HEK293 (cell line): Measurements from ENCODE around the gene CSK.
A peak's percentile ranks its signal among the peaks of the same experiment; 100 is the strongest.

Experiments
- BCL11B ChIP-seq: fragments of 450-650 bp; formaldehyde crosslinking; IDR thresholded peaks from 2 replicates; pipeline ENCODE4 v1.5.1; 2016; ENCODE audit warnings: low read depth, missing biosample characterization, missing genetic modification characterization
- EGR2 ChIP-seq: fragments of 450-650 bp; formaldehyde crosslinking; IDR thresholded peaks from 2 replicates; pipeline ENCODE4 v1.5.1; 2016; ENCODE audit warnings: low read depth, missing biosample characterization, missing genetic modification characterization
- HIC1 ChIP-seq: fragments of 450-650 bp; formaldehyde crosslinking; IDR thresholded peaks from 2 replicates; pipeline ENCODE4 v1.5.1; 2016; ENCODE audit warnings: missing biosample characterization, missing genetic modification characterization
- KLF16 ChIP-seq: fragments of 450-650 bp; formaldehyde crosslinking; IDR thresholded peaks from 2 replicates; pipeline ENCODE4 v1.5.1; 2017; ENCODE audit warnings: missing biosample characterization, missing genetic modification characterization
- KLF7 ChIP-seq: fragments of 450-650 bp; formaldehyde crosslinking; IDR thresholded peaks from 2 replicates; pipeline ENCODE4 v1.5.1; 2016; ENCODE audit warnings: missing biosample characterization, missing genetic modification characterization, borderline replicate concordance
- PRDM10 ChIP-seq: fragments of 450-650 bp; formaldehyde crosslinking; IDR thresholded peaks from 2 replicates; pipeline ENCODE4 v1.5.1; 2016; ENCODE audit warnings: missing biosample characterization, missing genetic modification characterization
- TCF7L2 ChIP-seq: IDR thresholded peaks from 2 replicates; pipeline ENCODE4 v1.6.1; 2011; ENCODE audit warnings: low read depth, mild to moderate bottlenecking, inconsistent platforms, low read length, moderate library complexity, borderline replicate concordance
- ZBTB20 ChIP-seq: fragments of 450-650 bp; formaldehyde crosslinking; IDR thresholded peaks from 2 replicates; pipeline ENCODE4 v1.5.1; 2016; ENCODE audit warnings: missing biosample characterization, missing genetic modification characterization
- ZNF148 ChIP-seq: fragments of 450-650 bp; formaldehyde crosslinking; IDR thresholded peaks from 2 replicates; pipeline ENCODE4 v1.5.0; 2017; ENCODE audit warnings: missing biosample characterization, missing genetic modification characterization, borderline replicate concordance
- ZNF202 ChIP-seq: fragments of 450-650 bp; formaldehyde crosslinking; IDR thresholded peaks from 2 replicates; pipeline ENCODE4 v1.5.1; 2016; ENCODE audit warnings: missing biosample characterization, missing genetic modification characterization, borderline replicate concordance
- ZNF214 ChIP-seq: fragments of 450-650 bp; formaldehyde crosslinking; IDR thresholded peaks from 2 replicates; pipeline ENCODE4 v1.5.1; 2017; ENCODE audit warnings: missing biosample characterization, mild to moderate bottlenecking, missing genetic modification characterization, borderline replicate concordance
- ZNF274 ChIP-seq, 2 experiments: fragments of 200-500 bp in 1 of 2; fragments of 450-650 bp in 1 of 2; sonication (Bioruptor generic) in 1 of 2; formaldehyde crosslinking in 1 of 2; IDR thresholded peaks; 2 replicates each; pipeline versions ENCODE4 v1.5.1 to v1.6.1; 2014 to 2016; ENCODE audit warnings: borderline replicate concordance in 1 of 2, inconsistent platforms in 1 of 2, low read length in 1 of 2, missing biosample characterization in 1 of 2, missing genetic modification characterization in 1 of 2
- ZNF48 ChIP-seq: fragments of 450-650 bp; formaldehyde crosslinking; IDR thresholded peaks from 2 replicates; pipeline ENCODE4 v1.5.1; 2016; ENCODE audit warnings: missing biosample characterization, missing genetic modification characterization
- ZNF518A ChIP-seq: fragments of 450-650 bp; formaldehyde crosslinking; conservative IDR thresholded peaks from 2 replicates; pipeline ENCODE4 v1.5.1; 2016; ENCODE audit warnings: low read depth, missing biosample characterization, missing genetic modification characterization
- ZNF549 ChIP-seq: fragments of 450-650 bp; IDR thresholded peaks from 2 replicates; pipeline ENCODE4 v1.5.1; 2018; ENCODE audit warnings: missing biosample characterization, missing genetic modification characterization, mild to moderate bottlenecking, inconsistent platforms, moderate library complexity
- ZNF707 ChIP-seq: fragments of 450-650 bp; formaldehyde crosslinking; IDR thresholded peaks from 2 replicates; pipeline ENCODE4 v1.5.1; 2016; ENCODE audit warnings: missing biosample characterization, missing genetic modification characterization
- ZNF785 ChIP-seq: fragments of 450-650 bp; formaldehyde crosslinking; IDR thresholded peaks from 2 replicates; pipeline ENCODE4 v1.5.1; 2016; ENCODE audit warnings: missing biosample characterization, missing genetic modification characterization
- ZNF830 ChIP-seq: fragments of 450-650 bp; IDR thresholded peaks from 2 replicates; pipeline ENCODE4 v1.5.0; 2018; ENCODE audit warnings: missing biosample characterization, missing genetic modification characterization, low read depth, mild to moderate bottlenecking, moderate library complexity
- TF ChIP-seq, protein P1 (sequence below): fragments of 450-650 bp; formaldehyde crosslinking; optimal IDR thresholded peaks from 2 replicates; pipeline ENCODE3; 2016; ENCODE audit warnings: missing biosample characterization, mild to moderate bottlenecking, missing genetic modification characterization
- TF ChIP-seq, protein P2 (sequence below): fragments of 450-650 bp; formaldehyde crosslinking; IDR thresholded peaks from 2 replicates; pipeline ENCODE4 v1.5.1; 2016; ENCODE audit warnings: missing biosample characterization, missing genetic modification characterization

Gene CSK

DNA sequence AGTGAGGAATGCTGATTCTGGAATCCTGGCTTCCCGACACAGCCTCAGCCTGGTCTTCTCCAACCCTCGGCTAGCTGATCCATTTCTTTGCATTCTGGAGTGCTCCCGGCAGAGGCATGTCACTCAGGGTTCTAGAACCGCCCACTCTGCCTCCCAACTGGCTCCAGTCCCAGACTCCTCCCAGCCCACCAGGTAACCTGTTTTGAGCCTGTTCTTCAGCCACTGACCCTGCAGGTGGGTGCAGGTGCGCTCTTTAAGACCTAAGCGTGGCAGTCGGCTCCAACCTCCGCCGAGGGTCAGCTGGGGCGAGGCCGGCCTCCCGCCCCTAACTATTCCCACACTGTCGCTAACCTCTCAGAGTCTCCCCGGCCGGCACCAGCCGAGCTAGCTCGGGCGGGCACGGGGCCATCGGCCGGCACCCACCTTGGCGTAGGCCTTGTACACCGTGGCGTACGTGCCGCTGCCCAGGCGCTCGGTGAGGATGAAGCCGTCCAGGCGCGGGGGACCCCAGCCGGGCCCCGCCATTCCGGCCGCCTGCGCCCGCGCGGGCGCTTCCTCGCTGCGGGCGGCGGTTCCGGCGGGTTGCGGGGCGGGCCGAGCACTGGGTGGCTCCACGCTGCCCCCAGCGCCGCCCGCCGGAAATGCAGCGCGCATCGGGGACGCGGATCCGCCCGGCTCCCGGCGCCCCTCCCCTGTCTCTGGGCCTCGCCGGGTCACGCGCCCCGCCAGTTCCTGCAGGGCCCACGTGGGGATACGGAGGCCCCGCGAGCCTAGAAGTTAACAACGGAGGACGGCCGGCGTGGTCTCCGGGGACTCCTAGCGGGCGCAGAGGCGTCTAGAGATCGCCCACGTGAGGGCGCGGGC is 60.9 kb downstream of the CSK start, which contains the start of gene ULK3 (continued):
- TF ChIP-seq, protein P1, sequence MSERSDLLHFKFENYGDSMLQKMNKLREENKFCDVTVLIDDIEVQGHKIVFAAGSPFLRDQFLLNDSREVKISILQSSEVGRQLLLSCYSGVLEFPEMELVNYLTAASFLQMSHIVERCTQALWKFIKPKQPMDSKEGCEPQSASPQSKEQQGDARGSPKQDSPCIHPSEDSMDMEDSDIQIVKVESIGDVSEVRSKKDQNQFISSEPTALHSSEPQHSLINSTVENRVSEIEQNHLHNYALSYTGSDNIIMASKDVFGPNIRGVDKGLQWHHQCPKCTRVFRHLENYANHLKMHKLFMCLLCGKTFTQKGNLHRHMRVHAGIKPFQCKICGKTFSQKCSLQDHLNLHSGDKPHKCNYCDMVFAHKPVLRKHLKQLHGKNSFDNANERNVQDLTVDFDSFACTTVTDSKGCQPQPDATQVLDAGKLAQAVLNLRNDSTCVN (tag by site-specific recombination) = peak; percentile 99
- TF ChIP-seq ZNF214 (tag by site-specific recombination) = no peak
- no peak for TF ChIP-seq ZNF274 (IDR thresholded peaks at IDR 0.05; ENCODE audit: low read length)
- TF ChIP-seq ZNF274 (tag by site-specific recombination; IDR thresholded peaks at IDR 0.05; ENCODE audit: borderline replicate concordance) = no peak
- 0 out of 2 replicates have a peak, but pooled peaks have one; percentile 54 for TF ChIP-seq HIC1 (tag by site-specific recombination)
- no peak for TF ChIP-seq ZNF148 (tag by site-specific recombination)
- TF ChIP-seq ZBTB20 (tag by site-specific recombination) = peak; percentile 70
- peak; percentile 44; the same call in 1 of the 2 replicates for TF ChIP-seq KLF7 (tag by site-specific recombination)
- TF ChIP-seq ZNF549 = no peak
- no peak for TF ChIP-seq ZNF202
- TF ChIP-seq EGR2 (tag by site-specific recombination) = peak; percentile 98
- no peak for TF ChIP-seq ZNF518A (tag by site-specific recombination)
- TF ChIP-seq ZNF707 (tag by site-specific recombination) = no peak
- peak; percentile 66 for TF ChIP-seq KLF16 (tag by site-specific recombination)
- no peak for TF ChIP-seq TCF7L2
- TF ChIP-seq ZNF785 (tag by site-specific recombination) = 0 out of 2 replicates have a peak, but pooled peaks have one; percentile 24
- TF ChIP-seq PRDM10 (tag by site-specific recombination) = no peak; the same call in 1 of the 2 replicates
- TF ChIP-seq, protein P2, sequence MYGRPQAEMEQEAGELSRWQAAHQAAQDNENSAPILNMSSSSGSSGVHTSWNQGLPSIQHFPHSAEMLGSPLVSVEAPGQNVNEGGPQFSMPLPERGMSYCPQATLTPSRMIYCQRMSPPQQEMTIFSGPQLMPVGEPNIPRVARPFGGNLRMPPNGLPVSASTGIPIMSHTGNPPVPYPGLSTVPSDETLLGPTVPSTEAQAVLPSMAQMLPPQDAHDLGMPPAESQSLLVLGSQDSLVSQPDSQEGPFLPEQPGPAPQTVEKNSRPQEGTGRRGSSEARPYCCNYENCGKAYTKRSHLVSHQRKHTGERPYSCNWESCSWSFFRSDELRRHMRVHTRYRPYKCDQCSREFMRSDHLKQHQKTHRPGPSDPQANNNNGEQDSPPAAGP (tag by site-specific recombination) = peak; percentile 93; the same call in 1 of the 2 replicates
- TF ChIP-seq BCL11B (tag by site-specific recombination) = peak; percentile 80; the same call in 1 of the 2 replicates
- no peak for TF ChIP-seq ZNF830 (tag by site-specific recombination)
- no peak for TF ChIP-seq ZNF48 (tag by site-specific recombination)
